GM21528 (cell line): Measurements from ENCODE around the gene GPR146.
A peak's percentile ranks its signal among the peaks of the same experiment; 100 is the strongest.
"Not testable (repeated sequence)": the region's sequence is repeated elsewhere in the genome, so short reads cannot be mapped to it uniquely, and the experiment has no call there.

Experiments
- ATAC-seq: cut with Tn5 transposase; IDR thresholded peaks from one replicate; pipeline ENCODE4 v1.9.1; 2021; ENCODE audit warnings: mild to moderate bottlenecking, moderate library complexity; ENCODE audit not compliant: unreplicated experiment, low FRiP score

The GPR146 gene

DNA sequence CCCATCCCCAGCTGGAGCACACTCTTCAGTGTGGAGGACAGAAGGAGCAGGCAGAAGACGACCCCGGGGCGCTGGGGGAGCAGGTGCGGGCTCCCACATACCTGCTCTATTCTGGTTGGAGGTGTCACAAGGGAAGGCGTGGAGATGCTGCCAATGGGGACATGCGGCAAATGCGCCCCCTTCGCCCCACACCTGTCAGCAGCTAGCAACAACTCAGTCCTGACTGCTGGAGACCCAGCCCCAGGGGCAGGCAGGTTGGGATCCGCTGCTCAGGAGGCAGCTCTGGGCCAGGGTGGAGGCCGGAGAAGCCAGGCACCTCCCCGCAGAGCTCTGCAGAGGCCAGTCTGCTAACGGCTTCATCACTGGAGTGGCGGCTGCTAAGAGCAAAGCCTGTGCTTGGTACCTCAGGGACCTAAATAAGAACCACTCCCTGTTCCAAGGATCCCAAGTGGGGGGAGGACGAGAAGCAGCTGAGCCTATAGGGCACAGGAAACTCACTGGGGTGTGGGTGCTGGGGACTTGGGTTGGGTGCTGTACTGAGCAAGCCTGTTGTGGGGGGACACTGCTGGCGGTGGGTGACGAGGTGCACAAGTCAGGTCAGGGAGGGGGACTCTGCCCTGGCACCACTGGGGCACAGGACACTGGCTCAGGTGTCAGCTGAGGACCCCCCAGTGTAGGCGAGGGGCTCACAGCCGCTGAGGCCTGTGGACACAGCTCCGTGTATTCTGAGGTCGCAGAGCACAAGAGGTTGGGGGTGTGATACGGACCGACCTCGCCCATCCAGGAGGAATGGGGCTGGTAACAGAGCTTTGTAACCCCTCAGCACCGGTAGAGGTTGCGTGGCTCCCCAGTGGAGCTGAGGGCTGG lies 19.2 kb upstream of the GPR146 start:
- ATAC-seq, result no peak

- no peak for ATAC-seq
Observed at GRCh38 chr7:1025743-1026581, 18.4 kb upstream of the GPR146 start.

- ATAC-seq, result no peak
Observed at GRCh38 chr7:1026721-1027161, 17.6 kb upstream of the GPR146 start.

- peak; percentile 12 for ATAC-seq
Observed at GRCh38 chr7:1027242-1028043, 16.9 kb upstream of the GPR146 start.

DNA sequence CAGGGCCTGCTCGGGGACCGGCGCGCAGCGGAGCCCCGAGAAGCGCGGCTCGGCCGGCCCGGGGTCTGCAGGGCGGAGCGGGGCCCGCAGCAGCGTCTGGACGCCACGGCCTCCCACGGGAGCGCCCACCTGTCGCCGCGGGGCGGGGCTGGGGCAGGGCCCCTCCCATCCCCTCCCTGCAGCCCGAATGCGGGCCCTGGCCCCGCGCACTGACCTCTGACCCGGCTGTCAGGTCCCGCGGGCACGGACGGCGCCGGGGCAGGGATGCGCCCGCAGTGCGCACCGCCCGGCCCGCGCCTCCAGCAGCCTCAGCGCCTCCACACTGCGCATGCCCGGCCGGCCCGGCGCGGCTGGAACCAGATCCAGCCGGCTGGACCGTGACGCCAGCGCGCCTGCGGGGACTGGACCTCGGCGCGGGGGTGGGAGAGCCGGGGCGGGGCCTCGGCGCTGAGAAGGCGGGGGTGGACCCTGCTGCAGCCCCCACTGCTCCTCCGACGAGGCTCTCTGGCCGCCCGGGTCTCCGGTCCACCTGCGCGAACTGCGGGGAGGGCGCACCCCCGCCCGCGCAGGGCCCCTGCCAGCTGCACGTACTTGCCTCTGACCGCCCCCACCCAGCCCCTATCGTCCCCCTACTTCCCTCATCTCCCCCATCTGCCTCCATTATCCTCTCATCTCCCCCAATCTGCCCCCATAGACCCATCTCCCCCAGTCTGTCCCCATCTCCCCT lies 16.1 kb upstream of the GPR146 start:
- ATAC-seq, result peak; percentile 53

DNA sequence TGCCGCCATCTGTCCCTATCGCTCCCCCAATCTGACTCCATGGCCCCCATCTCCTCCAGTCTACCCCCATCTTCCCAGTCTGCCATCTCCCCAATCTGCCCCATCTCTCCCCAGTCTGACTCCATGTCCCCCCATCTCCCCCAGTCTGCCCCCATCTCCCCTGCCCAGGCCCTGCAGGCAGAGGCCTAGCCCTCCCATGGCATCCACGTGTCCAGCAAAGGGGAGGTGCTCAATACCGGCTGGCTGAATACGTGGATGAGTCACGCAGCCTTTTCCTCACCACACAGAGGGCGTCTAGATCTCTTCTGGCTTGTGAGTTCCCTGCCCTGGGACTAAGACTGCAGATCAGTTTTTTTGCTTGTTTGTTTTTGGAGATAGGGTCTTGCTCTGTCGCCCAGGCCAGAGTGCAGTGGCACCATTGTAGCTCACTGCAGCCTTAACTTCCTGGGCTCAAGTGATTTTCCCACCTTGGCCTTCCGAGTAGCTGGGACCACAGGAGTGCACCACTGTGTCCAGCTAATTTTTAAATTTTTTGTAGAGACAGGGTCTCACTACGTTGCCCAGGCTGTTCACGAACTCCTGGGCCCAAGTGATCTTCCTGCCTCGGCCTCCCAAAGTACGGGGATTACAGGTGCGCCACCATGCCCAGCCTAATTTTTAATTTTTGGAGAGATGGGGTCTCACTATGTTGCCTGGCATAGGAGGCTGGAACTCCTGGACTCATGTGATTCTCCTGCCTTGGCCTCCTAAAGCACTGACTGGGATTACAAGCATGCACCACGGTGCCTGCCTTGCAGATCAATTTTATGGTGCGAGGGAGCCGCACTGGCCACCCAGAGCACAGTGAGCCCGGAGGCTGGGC lies 15.3 kb upstream of the GPR146 start:
- ATAC-seq, result no peak

- no peak for ATAC-seq
Observed at GRCh38 chr7:1029637-1030443, 14.5 kb upstream of the GPR146 start.

- no peak for ATAC-seq
Observed at GRCh38 chr7:1030444-1031070, 13.8 kb upstream of the GPR146 start.

GRCh38 chr7:1031716-1032455 lies 12.5 kb upstream of the GPR146 start:
- ATAC-seq, result no peak

GRCh38 chr7:1032536-1033181 lies 11.7 kb upstream of the GPR146 start:
- no peak for ATAC-seq

DNA sequence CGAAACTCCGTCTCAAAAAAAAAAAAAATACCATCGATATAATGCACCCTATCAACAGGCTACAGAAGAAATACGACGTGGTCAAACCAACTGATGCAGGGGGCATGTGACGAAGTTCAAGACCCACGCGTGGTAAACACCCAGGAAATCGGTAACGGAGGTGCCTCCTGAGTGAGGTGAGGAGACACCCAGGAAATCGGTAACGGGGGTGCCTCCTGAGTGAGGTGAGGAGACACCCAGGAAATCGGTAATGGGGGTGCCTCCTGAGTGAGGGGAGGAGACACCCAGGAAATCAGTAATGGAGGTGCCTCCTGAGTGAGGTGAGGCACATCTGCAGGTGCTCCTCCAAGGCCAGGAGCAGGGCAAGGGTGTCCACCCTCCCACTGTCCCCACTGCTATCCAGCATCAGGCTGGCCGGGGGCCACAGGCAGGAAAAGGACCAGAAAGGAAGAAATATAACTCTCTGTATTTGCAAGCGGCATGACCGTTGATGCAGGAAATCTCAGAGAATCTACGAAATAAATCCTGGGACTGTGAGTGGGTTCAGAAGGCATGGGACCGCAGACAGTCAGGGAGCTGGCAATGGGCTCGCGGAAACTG lies 10.7 kb upstream of the GPR146 start:
- no peak for ATAC-seq

DNA sequence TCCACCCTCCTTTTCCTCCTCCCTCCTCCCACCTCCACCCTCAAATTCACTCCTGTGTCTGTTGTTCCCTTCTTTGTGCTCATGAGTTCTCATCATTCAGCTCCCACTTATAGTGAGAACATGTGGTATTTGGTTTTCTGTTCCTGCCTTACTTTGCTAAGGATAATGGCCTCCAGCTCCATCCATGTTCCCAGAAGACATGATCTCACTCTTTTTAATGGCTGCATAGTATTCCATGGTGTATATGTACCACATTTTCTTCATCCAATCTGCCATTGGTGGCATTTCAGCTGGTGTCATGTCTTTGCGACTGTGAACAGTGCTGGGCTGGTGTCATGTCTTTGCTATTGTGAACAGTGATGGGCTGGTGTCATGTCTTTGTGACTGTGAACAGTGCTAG lies 9.6 kb upstream of the GPR146 start:
- ATAC-seq, result not testable (repeated sequence)

DNA sequence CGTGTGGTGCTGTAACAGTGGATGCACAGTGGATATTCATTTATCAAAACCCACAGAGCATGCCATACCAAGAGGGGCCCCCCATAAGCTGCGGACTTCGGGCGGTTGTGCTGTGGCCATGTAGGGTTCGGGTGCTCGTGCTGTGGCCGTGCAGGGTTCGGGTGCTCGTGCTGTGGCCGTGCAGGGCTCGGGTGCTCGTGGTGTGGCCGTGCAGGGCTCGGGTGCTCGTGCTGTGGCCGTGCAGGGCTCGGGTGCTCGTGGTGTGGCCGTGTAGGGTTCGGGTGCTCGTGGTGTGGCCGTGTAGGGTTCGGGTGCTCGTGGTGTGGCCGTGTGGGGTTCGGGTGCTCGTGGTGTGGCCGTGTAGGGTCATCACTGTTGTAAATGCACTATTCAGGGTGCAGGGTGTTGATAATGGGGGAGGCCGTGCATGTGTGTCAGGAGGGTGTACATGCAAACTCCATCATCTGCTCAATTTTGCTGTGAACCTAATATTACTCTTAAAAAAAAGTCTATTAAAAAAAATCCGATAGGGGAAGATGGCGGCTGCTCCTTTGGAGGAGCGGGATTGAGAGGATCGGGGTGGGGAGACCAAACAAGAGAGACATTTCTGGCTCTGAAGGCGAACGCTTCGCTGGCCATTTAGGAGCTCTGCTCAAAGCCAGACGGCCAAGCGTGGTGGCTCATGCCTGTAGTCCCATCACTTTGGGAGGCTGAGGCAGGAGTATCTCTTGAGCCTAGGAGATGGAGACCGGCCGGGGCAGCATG lies 8.0 kb upstream of the GPR146 start:
- not testable (repeated sequence) for ATAC-seq

- not testable (repeated sequence) for ATAC-seq
Observed at GRCh38 chr7:1040233-1040632, 4.1 kb upstream of the GPR146 start.

DNA sequence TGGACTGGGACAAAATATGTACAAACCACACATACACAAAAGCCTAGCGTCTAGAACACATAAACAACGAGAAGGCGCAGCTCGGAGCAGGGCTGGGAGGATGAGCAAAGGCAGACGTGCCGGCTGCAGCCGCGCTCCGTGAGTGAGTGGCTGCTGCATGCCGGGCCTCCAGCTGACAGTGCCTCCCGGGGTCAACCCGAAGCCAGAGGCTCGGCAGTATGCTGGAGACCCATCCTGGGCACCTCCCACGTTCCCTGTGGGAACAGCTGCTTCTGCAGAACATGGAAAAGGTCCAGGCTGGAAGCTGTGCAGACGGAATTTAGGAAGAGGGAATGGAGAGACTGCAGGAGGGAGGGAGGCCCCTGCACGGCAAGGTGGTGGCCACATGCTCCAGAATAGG lies 3.6 kb upstream of the GPR146 start:
- ATAC-seq, result no peak
